GM12892 (cell line): ENCODE data around the gene SPINDOC.
"Not testable (repeated sequence)": the region's sequence is repeated elsewhere in the genome, so short reads cannot be mapped to it uniquely, and the experiment has no call there.

Experiments
- DNase-seq: peaks from one replicate; pipeline ENCODE4 v3.0.0; 2011; ENCODE audit not compliant: insufficient read length
- FAIRE-seq: peaks from 2 replicates; lab custom pipeline; 2011; peaks lifted over from hg19 to GRCh38; lab: Jason Lieb, UNC
- POLR2A ChIP-seq: IDR thresholded peaks from 2 replicates; pipeline ENCODE4 v1.6.1; 2011; ENCODE audit warnings: low read depth, low read length, control low read depth
- POLR2AphosphoS5 ChIP-seq: IDR thresholded peaks from 2 replicates; pipeline ENCODE4 v1.6.1; 2011; ENCODE audit warnings: low read depth, low read length, control low read depth
- TAF1 ChIP-seq: IDR thresholded peaks from 2 replicates; pipeline ENCODE4 v1.6.1; 2011; ENCODE audit warnings: low read depth, mild to moderate bottlenecking, control low read depth, low read length, borderline replicate concordance

Gene SPINDOC

DNA sequence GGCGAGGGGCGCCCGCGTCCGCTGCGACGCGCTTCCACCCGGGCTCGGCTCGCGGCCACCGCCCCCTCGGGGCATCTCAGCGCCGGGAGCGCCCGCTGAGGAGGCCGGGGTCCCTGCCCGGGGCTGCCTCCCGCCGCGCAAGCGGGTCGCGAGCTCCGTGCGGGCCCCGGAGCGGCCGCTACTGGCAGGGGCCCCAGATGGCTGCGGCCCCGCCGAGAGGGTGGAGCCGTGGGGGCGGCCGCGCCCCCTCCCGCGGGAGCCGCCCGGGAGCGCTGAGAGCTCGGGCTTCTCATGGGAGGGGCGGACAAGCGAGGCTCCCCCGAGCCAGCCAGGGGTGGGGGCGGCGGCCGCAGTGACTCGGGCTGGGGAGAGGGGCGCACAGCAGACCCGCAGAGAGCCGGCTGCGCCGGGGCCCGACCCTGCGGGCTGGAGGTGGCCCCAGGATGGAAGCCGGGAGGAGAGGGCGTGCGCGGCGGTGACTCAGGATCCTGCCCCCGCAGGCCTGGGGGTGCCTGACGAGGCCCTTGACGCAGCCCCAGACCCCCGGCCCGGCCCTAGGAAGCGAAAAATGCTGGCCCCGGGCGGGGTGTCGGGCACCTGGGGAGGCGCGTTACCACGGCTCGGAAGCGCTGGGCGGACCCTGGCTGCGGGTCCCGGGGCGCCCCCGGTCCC lies 44.1 kb upstream of the SPINDOC start:
- FAIRE-seq: peak; percentile 5
- DNase-seq: peak; percentile 46
- TF ChIP-seq POLR2A: no peak
- no peak for TF ChIP-seq POLR2AphosphoS5
- no peak for TF ChIP-seq TAF1

DNA sequence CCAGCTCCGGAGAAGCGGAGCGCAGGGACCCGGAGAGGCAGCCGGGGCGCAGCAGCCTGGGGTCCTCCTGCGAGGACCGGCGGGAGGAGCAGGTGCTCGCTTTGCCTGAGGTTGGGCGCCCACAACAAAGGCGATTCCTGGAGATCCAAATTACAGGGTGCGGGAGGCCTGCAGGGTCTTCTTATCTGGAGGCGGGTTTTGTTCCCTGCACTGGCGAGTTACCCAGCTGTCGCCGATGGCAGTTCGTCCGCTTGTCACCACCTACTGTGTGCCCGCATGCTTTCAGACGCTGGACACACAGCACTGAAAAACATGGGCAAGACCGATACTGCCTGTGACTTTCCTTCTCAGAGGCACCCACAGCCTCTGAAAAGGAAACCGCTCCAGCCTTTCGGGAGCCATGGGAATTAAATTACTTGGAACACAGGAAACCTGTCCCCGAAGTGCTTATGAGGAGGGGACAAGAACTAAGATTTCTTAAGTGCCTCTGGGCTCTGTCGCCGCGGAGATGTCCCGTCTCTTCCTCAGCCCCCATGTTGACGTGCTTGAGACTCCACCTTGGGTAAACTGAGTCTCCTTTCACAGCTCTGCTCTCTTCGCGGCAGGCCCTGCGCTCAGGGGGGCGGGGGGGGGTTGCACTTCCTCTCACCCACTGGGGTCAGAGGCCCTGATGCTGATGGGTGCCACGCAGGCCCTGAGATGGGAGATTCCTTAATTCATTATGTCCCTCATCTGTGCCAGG lies 43.4 kb upstream of the SPINDOC start:
- no peak for TF ChIP-seq TAF1
- TF ChIP-seq POLR2AphosphoS5: no peak
- TF ChIP-seq POLR2A: no peak
- FAIRE-seq (no peak), DNase-seq (no peak)

DNA sequence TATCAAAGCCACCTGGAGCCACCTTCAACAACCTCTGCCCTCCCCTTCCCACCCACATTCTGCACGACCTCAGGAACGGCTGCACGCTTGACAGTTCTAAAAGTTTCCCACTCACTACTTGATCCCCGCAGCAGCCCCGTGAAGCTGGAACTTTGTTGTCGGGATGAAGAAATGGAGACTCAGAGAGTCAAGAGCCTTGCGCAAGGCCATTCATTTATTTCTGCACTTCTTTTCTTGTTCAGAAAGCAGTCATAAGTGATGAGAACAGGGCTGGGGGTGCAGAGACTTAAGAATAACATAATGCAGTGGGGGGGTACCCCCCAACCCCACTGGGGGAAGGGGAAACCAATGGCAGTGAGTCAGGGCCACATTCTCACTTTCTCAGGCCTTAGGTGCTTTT lies 42.5 kb upstream of the SPINDOC start:
- DNase-seq (no peak), FAIRE-seq (no peak)
- no peak for TF ChIP-seq TAF1
- no peak for TF ChIP-seq POLR2A
- TF ChIP-seq POLR2AphosphoS5: no peak

DNA sequence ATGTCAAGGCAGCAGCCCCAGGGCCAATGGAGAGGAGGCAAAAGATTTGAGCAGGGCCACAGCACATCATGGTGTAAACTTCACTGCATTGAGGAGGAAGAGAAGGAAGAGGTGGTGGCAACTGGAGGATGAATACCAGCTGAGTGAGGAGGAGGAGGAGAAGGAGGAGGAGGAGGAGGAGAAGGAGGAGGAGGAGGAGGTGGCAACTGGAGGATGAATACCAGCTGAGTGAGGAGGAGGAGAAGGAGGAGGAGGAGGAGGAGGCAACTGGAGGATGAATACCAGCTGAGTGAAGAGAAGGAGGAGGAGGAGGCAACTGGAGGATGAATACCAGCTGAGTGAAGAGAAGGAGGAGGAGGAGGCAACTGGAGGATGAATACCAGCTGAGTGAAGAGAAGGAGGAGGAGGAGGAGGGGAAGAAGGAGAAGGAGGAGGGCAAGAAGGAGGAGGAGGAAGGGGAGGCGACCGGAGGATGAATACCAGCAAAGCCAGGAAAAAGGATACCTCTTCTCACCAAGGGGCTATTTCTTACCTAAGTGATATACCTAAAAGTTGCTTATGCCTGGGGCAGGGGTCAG lies 41.4 kb upstream of the SPINDOC start:
- not testable (repeated sequence) for FAIRE-seq, DNase-seq

DNA sequence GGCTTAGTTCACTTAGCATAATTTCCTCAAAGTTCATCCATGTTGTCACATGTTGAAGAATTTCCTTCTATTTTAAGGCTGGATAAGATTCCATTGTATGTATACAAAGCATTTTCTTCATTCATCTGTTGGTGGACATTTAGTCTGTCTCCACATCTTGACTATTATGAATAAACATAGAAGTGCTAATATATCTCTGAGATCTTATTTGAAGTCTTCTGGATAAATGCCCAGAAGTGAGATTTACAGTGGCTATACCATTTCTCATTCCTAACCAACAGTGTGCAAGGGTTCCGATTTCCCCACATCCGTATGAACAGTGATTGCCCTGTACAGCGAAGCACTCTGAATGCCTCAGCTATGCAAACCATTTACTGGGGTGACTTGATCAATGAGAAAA lies 38.1 kb upstream of the SPINDOC start:
- TF ChIP-seq POLR2AphosphoS5 (no peak), TAF1 (no peak), POLR2A (no peak)
- no peak for DNase-seq
- no peak for FAIRE-seq

DNA sequence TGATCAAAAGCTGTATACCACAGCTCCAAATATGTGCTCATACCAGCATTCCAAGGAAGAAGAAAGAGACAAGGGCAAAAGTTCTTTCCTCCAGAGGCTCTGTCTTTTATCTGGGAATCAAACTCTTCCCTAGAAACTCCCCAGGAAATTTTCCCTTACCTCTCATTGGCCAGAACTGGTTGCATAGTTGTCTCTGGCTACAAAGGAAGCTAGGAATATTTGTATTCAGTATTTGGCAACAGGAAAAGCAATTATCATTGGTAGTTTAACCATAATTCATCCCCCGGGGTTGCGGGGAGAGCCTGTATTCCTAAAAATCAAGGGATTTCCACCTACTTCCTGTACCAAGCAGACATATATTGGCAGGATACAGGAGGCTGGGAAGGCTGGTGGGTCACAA lies 34.2 kb upstream of the SPINDOC start:
- no peak for TF ChIP-seq TAF1
- no peak for TF ChIP-seq POLR2A
- TF ChIP-seq POLR2AphosphoS5: no peak
- DNase-seq (no peak), FAIRE-seq (no peak)

DNA sequence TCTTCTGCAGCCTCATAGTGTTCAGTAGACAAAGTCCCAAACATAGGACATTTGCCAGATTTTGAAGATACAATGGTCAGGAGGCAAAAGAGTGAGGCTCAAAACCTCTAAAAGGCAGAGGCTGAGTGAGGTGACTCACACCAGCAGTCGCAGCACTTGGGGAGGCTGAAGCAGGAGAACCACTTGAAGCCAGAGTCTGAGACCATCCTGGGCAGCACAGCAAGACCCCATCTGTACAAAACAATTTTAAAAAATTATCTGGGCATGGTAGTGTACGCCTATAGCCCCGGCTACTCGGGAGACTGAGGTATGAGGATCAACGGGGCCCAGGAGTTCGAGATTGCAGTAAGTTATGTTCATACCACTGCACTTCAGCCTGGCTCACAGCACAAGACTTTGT lies 30.5 kb upstream of the SPINDOC start:
- TF ChIP-seq POLR2A (no peak), TAF1 (no peak), POLR2AphosphoS5 (no peak)
- no peak for DNase-seq
- FAIRE-seq: no peak

DNA sequence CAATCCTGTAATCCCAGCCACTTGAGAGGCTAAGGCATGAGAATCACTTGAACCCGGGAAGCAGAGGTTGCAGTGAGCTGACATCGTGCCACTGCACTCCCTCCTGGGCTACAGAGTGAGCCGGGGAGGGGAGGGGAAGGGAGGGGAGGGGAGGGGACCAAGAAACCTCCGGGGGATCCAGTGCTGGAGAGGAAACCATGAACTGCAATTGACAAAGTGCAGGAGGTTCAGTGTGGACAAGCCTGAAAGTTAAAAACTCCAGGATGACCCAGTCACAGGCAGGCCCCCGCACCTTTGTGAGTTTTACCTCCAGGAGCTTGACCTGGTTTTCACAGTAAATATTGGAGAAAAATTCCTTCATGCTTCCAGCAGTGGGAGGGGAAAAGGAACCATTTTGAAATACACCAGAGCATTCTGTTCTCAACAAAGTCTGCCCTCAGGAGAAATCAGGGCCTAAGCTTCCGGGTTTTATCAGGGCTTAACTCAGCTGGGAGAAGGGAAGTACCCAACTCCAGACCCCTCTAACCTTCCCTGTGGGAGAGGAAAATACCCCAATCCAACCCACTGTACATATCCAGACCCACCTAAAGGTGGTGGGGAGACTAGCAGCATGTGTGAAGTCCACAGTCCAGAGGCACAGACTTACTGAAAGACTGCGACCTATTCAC lies 29.2 kb upstream of the SPINDOC start:
- DNase-seq: no peak
- FAIRE-seq: no peak

DNA sequence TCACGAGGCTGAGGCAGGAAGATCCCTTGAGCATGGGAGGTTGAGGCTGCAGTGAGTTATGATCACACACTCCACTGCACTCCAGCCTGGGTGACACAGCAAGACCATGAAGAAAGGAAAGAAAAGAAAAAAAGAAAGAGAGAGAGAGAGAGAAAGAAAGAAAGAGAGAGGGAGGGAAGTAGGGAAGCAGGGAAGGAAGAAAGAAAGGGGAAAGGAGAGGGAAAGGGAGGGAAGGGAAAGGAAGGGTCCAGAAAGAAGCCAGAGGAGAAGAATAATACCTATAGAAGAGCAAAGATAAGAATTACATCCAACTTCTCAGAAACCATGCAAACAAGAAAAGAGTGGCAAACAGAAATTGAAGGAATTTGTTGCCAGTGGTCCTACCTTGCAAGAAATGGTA lies 27.4 kb upstream of the SPINDOC start:
- no peak for TF ChIP-seq POLR2A
- no peak for TF ChIP-seq TAF1
- no peak for TF ChIP-seq POLR2AphosphoS5
- no peak for FAIRE-seq
- no peak for DNase-seq

More for the DNA sequence above, 29.2 kb upstream of the SPINDOC start:
- TF ChIP-seq POLR2A: no peak
- TF ChIP-seq POLR2AphosphoS5: no peak
- no peak for TF ChIP-seq TAF1

DNA sequence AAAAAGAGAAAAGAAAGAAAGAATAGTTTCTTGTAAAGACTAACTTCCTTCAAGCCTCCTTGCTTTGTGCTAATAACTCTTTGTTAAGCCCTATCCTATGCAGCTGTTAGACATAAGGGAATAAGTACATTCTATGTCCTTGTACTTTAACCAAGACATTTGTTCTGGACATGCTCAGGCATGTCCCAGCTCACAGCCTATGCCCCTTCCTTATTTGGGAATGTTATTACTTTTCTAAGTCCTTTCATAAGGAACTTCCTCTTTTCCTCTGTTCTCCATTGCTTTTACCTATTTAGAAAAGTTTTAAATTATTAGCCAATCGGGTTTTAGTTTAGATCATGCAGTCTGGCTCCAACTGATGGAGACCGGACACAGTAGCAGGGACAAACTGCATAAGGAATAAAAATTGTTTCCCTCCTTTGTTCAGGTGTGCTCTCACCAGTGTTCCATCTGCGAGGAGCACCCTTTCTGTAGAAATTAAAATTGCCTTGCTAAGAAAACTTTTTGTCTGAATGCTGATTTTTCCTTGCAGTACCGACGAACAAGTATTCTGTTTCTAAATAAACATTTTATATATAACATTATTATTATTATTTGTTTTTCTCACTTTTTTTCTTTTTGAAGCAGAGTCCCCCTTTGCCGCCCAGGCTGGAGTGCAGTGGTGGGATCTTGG lies 21.6 kb upstream of the SPINDOC start:
- TF ChIP-seq TAF1 (no peak), POLR2A (no peak), POLR2AphosphoS5 (no peak)
- FAIRE-seq (no peak), DNase-seq (no peak)

DNA sequence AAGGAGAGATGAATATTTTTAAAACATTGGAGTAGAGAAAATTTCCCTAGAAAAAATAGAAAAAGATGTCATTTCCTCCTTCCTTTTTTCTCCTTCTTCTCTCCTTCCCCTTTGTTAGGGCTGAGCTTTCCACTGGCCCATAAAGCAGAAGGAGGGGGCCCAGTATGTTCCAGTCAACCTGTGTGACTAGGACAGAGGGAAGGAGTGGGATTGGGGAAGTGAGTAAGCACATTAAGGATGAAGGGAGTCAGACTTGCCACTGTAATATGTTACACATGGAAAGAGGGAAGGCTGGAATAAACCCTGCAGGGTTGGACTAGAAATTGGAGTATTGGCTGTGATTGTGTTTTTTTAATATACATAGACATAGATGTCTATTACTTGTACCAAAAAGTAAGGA lies 20.1 kb upstream of the SPINDOC start:
- TF ChIP-seq POLR2AphosphoS5 (no peak), POLR2A (no peak), TAF1 (no peak)
- FAIRE-seq (no peak), DNase-seq (no peak)

DNA sequence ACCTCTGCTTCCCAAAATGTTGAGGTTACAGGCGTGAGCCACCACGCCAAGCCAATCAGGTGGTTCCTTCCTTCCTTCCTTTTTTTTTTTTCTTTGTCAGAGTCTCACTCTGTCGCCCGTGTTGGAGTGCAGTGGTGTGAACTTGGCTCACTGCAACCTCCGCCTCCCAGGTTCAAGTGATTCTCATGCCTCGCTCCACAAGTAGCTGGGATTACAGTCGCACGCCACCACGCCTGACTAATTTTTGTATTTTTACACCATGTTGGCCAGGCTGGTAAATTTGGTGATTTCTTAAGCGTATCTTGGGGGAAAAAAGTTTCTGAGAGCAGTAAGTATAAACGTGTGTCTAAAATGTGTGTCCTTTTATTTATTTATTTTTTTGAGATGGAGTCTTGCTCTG lies 18.2 kb upstream of the SPINDOC start:
- no peak for TF ChIP-seq TAF1
- no peak for TF ChIP-seq POLR2A
- TF ChIP-seq POLR2AphosphoS5: no peak
- no peak for FAIRE-seq
- DNase-seq: no peak
